NCI-H345 treated with DMSO at 0.1 percent for 48 hours (cell line): ENCODE measurements around the gene ASCL2.
"Not testable (repeated sequence)": the region's sequence is repeated elsewhere in the genome, so short reads cannot be mapped to it uniquely, and the experiment has no call there.

Experiments used
- DNase-seq: peaks from one replicate; lab custom pipeline; 2025; ENCODE audit not compliant: unreplicated experiment; lab: John Stamatoyannopoulos, UW

Gene ASCL2

GRCh38 chr11:2237457-2238238 is 32.7 kb downstream of the ASCL2 start:
- DNase-seq: no peak

GRCh38 chr11:2236381-2237134 is 33.8 kb downstream of the ASCL2 start:
- not testable (repeated sequence) for DNase-seq

GRCh38 chr11:2235588-2236326 is 34.6 kb downstream of the ASCL2 start:
- DNase-seq: no peak

GRCh38 chr11:2234963-2235362 is 35.4 kb downstream of the ASCL2 start:
- DNase-seq: no peak

GRCh38 chr11:2233693-2234455 is 36.5 kb downstream of the ASCL2 start:
- no peak for DNase-seq

GRCh38 chr11:2229713-2230297 is 40.6 kb downstream of the ASCL2 start:
- no peak for DNase-seq

- no peak for DNase-seq
Measured at GRCh38 chr11:2224254-2224653, 46.1 kb downstream of the ASCL2 start.

- DNase-seq: no peak
Measured at GRCh38 chr11:2223153-2223794, 47.1 kb downstream of the ASCL2 start.

GRCh38 chr11:2222451-2222850 is 47.9 kb downstream of the ASCL2 start:
- DNase-seq: no peak

GRCh38 chr11:2221591-2221990 is 48.8 kb downstream of the ASCL2 start:
- no peak for DNase-seq

GRCh38 chr11:2221024-2221423 is 49.4 kb downstream of the ASCL2 start:
- DNase-seq: no peak

GRCh38 chr11:2220173-2220771 is 50.1 kb downstream of the ASCL2 start:
- DNase-seq: no peak

- no peak for DNase-seq
Measured at GRCh38 chr11:2219318-2220017, 50.9 kb downstream of the ASCL2 start.
